HG03045 (cell line): ENCODE measurements around the gene ZNF628.
A peak's percentile ranks its signal among the peaks of the same experiment; 100 is the strongest.

ENCODE experiments used
- ATAC-seq: cut with Tn5 transposase; IDR thresholded peaks from one replicate; pipeline ENCODE4 v1.9.1; 2021; ENCODE audit warnings: mild to moderate bottlenecking, moderate library complexity; ENCODE audit not compliant: unreplicated experiment

The ZNF628 gene

DNA sequence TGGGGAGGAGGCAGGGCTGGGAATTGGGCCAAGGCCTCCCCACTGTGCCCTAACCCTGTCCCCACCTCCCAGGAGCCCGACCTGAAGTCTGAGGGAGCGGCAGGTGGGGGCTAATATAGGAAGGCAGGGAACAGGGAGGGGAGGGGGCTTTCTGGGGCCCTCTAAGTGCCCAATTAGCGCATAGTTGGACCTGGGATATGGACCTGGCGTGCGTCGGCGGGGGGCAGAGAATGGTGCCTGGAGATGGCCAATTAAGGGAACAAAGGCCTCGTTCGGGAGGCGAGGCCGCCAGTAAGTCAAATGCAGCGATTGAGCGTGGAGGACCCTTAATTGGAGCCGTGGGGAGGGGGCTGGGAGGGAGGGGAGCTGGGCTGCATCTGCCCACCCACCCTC, 11.8 kb upstream of the ZNF628 start, which contains the start of gene C19orf85:
Gene C19orf85, minus strand, starts transcription at position 90 of the 393 bp plus-strand sequence. CDS start 197 bp downstream, outside the sequence.
- ATAC-seq = no peak

DNA sequence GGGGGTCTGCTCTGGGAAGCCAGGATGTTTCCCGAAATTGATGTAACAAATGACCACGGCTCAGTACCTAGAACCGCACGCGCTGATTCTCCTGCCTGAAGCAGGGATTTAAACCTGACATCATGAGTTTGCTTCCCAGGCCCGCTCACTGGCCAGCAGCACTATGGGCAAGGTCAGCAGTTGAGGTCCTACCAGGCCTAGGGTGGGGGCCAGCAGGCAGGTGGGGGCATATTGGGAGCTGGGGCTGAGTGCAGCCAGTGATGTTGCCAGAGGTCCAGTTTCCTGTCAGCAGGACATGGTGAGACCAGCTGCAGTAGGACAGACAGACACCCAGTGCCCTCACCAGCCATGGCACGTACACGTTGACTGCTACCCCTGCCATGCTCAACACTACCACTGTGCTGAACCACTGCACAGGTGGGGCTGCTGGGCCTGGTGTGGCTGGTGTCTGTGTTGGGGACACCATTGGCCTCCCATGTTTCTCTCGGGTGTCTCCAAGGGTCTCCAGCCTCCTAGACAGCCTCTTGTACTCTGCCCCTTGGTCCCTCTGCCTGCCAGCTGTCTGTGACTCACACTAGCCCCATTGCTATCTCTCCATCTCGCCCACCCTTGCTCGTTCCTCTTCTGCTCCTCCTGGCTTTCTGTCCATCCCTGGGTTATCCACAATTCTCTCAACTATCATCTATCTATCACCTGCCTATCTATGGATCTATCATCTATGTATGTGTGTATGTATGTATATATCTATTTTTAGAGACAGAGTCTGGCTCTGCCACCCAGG, 10.8 kb upstream of the ZNF628 start:
- ATAC-seq = no peak

DNA sequence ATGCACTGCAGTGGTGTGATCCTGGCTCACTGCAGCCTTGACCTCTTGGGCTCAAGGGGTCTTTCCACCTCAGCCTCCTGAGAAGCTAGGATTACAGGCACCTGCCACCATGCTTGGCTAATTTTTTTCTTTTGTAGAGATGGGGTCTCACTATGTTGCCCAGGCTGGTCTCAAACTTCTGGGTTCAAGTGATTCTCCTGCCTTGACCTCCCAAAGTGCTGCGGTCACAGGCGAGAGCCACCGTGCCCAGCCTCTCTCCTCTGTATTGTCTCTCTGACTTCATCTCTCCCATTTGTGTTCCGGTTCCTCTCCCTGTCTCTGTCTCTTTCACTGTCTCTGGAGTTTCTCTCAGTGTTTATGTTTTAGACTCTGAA, 10.2 kb upstream of the ZNF628 start:
- ATAC-seq = no peak

DNA sequence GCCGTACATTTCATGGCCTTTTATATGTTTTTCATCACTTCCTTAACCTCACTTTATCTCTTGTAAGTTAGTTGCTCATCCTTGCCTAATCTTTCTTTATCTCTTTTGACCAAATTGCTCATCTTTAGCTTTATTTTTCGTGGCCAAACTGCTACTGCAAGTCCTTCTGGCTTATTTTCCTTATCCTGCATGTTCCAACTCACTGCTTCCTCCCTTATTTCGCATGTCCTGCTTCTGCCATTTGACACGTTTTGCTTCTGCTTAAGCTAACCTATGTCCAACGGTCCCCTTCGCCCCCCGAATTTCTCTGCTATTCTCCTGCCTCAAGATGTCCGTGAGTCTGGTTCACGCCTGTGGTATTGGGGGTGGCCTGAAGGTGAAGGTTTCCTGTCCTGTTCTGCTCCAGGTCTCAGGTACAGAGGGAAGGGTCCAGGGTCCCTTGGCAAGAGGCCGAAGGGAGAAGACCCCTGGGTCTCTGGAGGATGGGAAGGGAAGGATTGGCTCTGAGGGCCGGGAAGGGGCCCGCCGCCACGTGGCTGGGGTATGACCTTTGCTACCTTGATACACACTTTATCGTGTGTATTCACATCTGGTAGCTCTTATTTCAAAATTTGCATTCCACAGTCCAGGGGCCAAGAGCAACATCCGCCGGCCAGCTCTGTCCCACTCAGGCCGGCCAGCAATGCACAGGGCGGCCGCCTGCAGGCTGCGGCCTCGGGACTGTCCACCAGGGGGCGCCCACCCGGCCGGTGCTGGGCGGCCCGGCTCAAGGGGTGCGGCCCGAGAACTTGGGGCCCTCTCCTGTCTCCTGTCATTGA, 9.0 kb upstream of the ZNF628 start:
- peak; percentile 66 for ATAC-seq

DNA sequence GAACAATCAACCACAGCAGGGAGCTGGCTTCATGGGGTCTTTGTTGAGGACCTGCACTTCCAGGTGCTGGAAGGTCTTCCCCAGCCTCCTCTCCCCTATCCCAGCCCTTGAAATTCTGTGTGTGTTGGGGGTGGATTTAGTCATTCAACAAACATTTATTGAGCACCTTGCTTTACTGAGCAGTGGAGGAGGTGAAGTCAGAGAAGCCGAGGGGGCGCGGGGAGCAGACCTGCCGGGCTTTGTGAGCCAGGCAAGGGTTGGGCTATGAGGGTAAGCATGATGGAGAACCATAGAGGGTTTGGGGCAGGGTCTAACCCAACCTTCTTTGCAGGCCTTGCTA, 8.4 kb upstream of the ZNF628 start:
- ATAC-seq = no peak

DNA sequence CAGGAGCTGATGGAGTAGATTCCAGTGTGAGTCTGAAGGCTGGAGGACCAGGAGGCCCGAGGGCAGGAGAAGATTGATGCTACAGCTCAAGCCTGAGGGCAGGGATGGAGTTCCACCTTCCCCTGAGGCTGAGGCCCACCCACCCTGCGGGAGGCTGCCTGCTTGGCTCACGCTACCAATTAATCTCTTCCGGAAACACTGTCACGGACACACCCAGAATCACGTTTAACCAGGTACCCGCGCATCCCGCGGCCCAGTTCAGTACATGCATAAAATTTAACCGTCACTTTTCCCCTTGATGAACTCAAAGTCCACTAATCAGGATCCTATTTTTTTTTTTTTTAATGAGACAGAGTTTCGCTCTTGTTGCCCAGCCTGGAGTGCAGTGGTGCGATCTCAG, 5.2 kb upstream of the ZNF628 start:
- no peak for ATAC-seq

DNA sequence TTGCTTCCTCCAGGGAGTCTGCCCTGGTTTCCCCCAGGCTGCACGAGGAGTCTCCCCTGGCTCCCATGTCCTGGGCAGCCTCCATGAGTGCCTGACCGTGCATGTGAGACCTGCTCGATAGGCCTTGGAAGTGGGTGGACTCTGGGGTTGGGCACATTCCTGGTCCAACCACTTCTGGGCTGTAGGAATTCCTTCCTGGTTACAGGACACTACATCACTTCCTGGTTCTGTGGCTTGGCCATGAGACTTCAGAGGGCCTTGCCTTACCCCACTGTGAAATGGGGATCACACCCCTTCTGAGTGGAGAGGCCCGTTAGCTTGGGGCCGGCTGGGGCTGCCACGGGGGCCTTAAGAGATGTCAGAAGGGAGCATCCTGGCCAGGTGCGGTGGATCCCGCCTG, 4.0 kb upstream of the ZNF628 start:
- no peak for ATAC-seq

DNA sequence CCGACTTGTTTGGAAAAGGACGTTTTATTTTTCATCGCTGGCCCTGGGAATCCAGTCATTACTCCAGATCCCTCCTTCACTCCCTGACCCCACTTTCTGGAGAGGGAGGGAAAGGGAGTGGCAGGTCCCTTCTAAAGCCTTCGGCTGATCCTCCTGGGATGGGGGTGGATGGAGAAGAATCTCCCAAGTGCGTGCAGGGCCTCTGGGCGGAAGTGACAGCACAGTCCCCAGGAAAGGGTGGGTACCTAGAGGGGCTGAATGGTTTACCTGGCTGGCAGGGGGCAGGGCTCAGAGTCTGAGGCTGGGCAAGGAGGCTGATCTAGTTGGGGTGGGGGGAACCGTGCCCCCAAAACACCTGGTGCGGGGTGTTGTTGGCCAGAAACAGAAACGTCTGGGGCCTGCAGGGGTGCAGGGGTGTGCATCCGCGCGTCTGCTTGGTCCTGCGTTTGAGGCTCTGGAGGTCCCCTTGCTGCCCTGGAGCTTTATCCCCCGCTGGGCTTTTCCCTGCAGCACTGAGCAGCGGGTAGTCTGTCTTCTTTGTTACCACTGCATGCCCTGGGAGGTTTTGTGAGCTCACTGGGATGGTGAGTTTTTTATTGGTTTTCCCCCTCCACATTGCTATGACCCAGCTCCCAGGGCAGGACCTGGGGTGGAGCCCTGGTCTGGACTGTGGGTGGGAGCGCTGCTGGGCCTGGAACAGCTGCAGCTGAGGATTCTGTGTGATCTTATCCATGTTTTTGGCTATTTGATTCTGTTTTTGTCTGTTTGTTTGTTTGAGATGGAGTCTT, 3.0 kb upstream of the ZNF628 start:
- ATAC-seq = no peak

DNA sequence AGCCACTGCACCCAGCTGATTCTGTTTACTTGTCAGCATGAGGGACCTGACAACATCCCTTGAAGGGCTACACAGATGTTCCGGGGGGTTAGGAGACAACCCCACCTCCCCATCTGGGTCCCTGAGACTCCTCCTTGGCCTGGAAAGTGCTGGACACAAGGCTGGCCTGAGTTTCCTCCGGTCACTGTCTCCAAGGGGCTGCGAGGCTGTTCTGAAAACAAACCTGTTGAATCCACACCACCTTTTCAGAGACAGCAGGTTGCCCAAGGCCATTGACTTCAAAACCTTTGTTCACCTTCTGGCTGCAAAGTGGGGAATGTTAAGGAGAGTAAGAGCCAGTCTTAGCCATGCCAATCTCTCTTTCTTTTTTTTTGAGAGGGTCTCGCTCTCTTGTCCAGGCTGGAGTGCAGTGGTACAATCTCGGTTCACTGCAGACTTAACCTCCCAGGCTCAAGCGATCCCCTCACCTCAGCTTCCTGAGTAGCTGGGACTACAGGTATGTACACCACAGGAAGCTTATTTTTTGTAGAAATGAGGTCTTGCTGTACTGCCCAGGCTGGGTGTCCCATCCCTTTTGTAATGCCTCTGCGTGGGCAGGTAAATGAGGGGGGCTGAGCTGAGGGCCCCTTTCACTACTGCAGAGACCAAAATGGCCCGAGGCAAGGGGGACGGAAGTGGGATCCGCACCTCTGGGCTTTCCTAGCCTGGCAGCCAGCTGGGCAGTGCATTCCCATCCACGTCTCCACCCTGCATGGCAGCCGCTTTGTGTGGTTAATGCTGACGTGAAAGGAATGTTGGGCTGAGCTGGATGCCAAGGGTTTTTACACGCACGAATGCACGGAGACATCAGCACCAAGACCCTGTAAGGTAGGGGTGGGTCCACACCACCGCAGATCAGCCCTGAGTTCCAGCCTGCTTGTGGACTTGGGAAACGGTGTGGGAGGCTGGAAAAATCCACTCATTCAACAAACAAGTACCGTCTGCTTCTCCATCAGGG, 1.9 kb upstream of the ZNF628 start:
- no peak for ATAC-seq

DNA sequence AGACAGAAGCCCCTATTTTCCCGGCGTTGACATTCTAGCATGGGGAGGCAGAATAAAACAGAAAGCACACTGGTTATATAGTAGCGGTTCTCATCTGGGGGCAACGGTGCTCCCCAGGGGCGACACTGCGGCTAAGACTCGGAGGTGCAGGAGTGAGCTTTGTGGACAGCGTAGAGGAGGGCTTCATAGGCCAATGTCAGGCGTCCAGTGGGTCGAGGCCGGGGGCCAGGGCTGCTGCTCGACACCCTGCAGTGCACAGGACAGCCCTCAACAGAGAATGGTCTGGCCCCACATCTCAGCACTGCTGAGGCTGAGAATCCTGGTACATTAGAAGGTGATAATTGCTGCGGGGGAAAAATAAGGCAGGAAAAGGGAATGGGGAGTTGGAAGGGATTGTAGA, 1.5 kb downstream of the ZNF628 start:
- ATAC-seq = no peak

DNA sequence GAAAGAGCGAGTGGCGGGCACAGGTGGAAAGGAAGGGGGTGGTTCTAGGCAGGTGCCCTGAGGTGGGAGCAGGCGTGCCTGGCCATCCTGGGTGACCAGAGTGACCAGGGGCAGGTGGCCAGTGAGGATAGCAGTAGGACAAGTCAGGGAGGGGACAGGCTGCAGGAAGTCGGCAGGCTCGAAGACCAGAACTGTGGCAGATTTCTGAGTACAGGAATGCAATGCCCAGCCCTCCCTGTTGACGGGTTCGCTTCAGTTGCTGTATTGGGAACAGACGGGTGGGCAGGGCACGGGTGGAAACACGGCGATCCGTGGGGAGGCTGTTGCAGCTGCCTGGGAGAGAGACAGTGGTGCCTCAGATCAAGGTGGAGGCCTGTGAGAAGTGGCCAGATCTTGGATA, 1.9 kb downstream of the ZNF628 start:
- no peak for ATAC-seq

DNA sequence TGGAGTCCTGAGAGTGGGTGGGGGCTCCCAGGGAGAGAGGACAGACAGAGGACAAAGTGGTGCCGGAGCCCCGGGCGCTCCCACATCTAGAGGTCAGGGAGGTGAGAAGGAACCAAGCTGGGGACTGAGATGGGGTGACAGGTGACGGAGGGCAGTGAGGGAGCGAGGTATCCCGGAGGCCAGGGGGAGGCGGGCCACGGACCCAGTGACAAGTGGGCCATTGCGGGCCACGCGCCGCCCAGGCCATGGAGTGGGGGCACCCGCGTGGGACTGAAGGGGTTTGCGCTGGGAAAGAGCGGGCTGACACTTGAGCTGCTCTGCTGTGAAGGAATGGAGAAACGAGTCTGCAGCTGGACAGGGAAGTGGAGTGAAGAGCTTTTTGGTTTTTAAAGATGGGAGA, 2.6 kb downstream of the ZNF628 start:
- ATAC-seq = no peak

DNA sequence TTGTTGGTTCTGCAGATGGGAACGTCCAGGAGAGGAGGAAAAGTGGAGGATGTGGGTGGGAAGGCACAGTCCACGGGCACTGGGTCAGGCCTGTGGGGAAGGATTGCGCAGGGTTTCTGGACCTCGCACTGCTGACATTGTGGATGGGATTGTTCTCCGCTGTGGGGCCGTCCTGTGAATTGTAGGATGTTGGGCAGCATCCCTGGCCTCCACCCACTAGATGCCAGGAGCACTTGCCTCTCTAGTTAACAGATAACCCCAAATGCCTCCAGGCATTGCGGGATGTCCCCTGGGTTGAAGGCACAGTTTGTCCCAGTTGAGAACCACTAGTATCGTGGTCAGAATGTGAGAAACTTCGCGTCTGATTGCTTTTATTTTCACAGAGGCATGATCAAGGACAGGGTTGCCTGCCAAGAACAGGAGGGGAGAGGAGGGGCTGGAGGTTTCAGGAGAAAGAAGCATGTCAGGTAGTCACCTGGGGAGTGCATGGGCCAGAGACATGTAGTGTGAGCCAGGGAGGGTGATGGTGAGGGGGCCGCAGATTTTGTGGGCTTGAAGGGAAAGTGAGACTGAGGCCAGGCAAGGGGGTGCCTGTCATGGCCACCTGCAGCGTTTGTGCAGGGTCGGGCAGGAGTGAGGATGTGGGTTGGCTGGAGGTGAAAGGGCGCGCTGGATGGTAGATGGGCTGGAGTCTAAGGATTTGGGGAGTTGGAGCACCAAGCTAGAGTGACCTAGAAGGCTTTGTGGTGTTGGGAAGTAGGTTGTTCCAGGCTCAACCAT, 3.2 kb downstream of the ZNF628 start:
- ATAC-seq = no peak

DNA sequence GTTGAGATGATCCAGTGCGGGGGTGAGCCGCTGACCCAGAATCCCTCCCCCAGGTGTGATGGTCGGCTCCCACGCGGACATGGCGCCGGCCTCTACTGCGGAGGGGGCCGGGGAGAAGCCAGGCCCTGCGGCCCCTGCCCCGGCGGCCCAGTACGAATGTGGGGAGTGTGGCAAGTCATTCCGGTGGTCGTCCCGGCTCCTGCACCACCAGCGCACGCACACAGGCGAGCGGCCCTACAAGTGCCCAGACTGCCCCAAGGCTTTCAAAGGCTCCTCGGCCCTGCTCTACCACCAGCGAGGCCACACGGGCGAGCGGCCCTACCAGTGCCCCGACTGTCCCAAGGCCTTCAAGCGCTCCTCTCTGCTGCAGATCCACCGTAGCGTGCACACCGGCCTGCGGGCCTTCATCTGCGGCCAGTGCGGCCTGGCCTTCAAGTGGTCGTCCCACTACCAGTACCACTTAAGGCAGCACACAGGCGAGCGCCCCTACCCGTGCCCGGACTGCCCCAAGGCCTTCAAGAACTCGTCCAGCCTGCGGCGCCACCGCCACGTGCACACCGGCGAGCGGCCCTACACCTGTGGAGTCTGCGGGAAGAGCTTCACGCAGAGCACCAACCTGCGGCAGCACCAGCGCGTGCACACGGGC, 4.9 kb downstream of the ZNF628 start:
- no peak for ATAC-seq

DNA sequence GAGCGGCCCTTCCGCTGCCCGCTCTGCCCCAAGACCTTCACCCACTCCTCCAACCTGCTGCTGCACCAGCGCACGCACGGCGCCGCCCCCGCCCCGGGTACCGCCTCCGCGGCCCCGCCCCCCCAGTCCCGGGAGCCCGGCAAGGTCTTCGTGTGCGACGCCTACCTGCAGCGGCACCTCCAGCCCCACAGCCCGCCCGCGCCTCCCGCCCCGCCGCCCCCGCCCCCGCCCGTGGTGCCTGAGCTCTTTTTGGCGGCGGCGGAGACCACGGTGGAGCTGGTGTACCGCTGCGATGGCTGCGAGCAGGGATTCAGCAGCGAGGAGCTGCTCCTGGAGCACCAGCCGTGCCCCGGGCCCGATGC, 5.4 kb downstream of the ZNF628 start:
- no peak for ATAC-seq

DNA sequence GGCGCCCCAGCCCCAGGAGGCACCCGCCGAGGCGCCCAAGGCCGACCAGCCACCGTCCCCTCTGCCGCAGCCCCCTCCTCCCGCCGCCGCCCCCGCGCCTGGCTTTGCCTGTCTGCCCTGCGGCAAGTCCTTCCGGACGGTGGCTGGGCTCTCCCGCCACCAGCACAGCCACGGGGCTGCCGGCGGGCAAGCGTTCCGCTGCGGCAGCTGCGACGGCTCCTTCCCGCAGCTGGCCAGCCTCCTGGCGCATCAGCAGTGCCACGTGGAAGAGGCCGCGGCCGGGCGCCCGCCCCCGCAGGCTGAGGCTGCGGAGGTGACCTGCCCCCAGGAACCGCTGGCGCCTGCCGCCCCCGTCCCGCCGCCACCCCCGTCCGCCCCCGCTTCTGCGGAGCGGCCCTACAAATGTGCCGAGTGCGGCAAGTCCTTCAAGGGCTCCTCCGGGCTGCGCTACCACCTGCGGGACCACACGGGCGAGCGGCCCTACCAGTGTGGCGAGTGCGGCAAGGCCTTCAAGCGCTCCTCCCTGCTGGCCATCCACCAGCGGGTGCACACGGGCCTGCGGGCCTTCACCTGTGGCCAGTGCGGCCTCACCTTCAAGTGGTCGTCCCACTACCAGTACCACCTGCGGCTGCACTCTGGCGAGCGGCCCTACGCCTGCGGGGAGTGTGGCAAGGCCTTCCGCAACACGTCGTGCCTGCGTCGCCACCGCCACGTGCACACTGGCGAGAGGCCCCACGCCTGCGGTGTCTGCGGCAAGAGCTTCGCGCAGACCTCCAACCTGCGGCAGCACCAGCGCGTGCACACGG, 5.9 kb downstream of the ZNF628 start:
- no peak for ATAC-seq

DNA sequence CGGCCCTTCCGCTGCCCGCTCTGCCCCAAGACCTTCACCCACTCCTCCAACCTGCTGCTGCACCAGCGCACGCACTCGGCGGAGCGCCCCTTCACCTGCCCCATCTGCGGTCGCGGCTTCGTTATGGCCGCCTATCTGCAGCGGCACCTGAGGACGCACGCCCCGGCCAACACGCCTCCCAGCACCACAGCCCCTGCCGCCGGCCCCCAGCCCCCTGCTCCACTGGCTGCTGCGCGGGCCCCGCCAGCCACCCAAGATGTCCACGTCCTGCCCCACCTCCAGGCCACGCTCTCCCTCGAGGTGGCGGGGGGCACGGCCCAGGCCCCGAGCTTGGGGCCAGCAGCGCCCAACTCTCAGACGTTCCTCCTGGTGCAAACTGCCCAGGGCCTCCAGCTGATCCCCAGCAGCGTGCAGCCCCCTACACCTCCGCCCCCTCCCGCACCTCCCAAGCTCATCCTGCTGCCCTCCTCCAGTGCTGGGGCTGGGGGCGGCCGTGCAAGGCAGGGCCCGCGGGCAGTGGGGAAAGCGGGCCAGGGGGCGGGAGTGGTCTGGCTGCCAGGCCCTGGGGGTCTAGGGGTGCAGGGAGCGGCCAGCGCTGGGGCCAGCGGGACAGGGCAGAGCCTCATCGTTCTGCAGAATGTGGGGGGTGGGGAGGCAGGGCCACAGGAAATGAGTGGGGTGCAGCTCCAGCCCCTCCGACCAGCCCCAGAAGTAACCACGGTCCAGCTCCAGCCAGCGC, 6.7 kb downstream of the ZNF628 start:
- no peak for ATAC-seq
